ENCODE data around the gene RASSF8. TPM values are rescaled to one million over a fixed set of nuclear protein-coding genes. Genes with fewer than 3 reads are reported as not detected.

The RASSF8 gene
- total and polyA plus RNA-seq, 8 donors = 3.7 to 66.8 (median 10.5) TPM

DNA sequence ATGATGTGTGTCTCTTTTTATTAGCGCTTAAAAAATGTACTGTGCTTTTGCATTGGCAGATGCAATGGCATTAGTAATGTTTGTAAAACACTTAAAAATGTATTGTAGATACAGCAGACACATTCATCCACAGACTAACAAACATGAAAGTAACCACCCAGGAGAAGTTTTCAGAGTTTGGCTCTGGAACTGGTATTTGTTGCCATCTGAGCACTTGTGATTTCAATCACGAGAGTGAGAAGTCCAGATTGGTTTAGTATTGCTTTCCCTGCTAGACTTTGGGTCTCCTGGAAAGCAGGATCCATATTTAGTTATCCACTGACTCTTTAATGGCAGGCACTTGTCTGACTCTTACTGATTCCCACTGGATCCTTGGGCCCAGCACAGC lies 13.2 kb downstream of the RASSF8 start:
- Histone ChIP-seq H3K27ac (peak overlapping the region in 2 of 5 donors; percentile 16 to 49), H3K27me3 (no peaks in the 10 kb centered on the region), H3K4me3 (no peak overlapping the region), H3K36me3 (no peaks in the 10 kb centered on the region), H3K9me3 (no peaks in the 10 kb centered on the region), H3K4me1 (peaks cover 0 to 62% (median 35%) of the 10 kb centered on the region in 4 donors)
- intact Hi-C loops (cut with DNase I; ENCODE audit: low total_unique reads) = no loop called here
- DNase-seq = no peak
- WGBS, 5 donors = 47 to 82% (median 65%) methylated on average over 2 of the region's 2 CpGs
- TF ChIP-seq, protein P1, sequence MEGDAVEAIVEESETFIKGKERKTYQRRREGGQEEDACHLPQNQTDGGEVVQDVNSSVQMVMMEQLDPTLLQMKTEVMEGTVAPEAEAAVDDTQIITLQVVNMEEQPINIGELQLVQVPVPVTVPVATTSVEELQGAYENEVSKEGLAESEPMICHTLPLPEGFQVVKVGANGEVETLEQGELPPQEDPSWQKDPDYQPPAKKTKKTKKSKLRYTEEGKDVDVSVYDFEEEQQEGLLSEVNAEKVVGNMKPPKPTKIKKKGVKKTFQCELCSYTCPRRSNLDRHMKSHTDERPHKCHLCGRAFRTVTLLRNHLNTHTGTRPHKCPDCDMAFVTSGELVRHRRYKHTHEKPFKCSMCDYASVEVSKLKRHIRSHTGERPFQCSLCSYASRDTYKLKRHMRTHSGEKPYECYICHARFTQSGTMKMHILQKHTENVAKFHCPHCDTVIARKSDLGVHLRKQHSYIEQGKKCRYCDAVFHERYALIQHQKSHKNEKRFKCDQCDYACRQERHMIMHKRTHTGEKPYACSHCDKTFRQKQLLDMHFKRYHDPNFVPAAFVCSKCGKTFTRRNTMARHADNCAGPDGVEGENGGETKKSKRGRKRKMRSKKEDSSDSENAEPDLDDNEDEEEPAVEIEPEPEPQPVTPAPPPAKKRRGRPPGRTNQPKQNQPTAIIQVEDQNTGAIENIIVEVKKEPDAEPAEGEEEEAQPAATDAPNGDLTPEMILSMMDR (IDR thresholded peaks at IDR 0.05) = no peak

DNA sequence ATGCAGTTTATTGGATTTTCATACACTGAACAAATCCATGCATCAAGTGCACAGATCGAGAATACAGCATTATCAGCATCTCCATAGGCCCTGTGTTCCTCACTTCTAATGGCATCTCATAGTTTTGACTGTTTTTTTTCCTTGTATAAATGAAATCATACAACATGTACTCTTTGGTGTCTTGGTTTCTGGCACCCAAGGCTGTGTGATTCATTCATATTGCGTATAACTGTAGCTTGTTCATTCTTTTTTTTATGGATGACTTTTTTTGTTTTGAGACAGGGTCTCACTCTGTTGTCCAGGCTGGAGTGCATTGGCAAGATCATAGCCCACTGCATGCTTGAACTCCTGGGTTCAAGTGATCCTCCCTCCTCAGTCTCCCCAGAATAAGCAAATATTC lies 14.3 kb downstream of the RASSF8 start:
- H3K4me3 ChIP-seq = no peak overlapping the region
- H3K27me3 ChIP-seq = no peaks in the 10 kb centered on the region
- H3K4me1 ChIP-seq = peaks cover 0 to 69% (median 35%) of the 10 kb centered on the region in 4 donors
- DNase-seq = no peak
- H3K27ac ChIP-seq = no peak overlapping the region
- intact Hi-C loops (cut with DNase I; ENCODE audit: low total_unique reads) = no loop called here
- 79 to 94% (median 89%) methylated on average over 2 of the region's 2 CpGs for WGBS, 5 donors
- H3K36me3 ChIP-seq = no peaks in the 10 kb centered on the region
- H3K9me3 ChIP-seq = no peaks in the 10 kb centered on the region
- TF ChIP-seq EP300 (IDR thresholded peaks at IDR 0.05) (no peak), POLR2AphosphoS5 (IDR thresholded peaks at IDR 0.05) (no peak)
- TF ChIP-seq, protein P1 (IDR thresholded peaks at IDR 0.05) = no peak

DNA sequence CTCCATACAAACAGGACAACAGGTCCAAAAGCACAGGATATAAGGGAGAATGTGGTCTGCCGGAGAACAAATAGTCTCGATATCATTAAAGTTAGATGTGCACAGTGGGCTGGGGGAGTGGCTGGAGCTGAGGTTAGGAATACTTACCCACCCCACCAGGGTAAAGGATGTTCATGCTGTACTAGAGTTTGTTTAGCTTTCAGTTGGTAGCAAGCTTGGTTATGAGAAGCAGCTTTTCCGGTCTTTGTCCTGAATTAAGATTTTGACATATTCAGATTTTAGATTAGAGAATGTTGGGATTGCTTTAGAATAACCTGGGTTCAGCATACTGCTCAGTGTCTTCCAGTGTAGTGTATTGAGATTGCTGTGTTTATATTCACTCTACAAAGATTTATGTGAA lies 16.7 kb downstream of the RASSF8 start:
- DNase-seq = no peak
- WGBS, 5 donors = 82 to 97% (median 87%) methylated on average over 3 of the region's 3 CpGs
- Histone ChIP-seq H3K27ac (no peak overlapping the region), H3K9me3 (no peaks in the 10 kb centered on the region), H3K27me3 (no peaks in the 10 kb centered on the region), H3K36me3 (no peaks in the 10 kb centered on the region), H3K4me3 (no peak overlapping the region), H3K4me1 (peaks cover 0 to 67% (median 31%) of the 10 kb centered on the region in 4 donors)
- intact Hi-C loops (cut with DNase I; ENCODE audit: low total_unique reads) = no loop called here
- TF ChIP-seq, protein P1 (IDR thresholded peaks at IDR 0.05) = no peak
- TF ChIP-seq POLR2A (IDR thresholded peaks at IDR 0.05) = no peak
- no peak for TF ChIP-seq POLR2AphosphoS5 (IDR thresholded peaks at IDR 0.05)
- no peak for TF ChIP-seq EP300 (IDR thresholded peaks at IDR 0.05)

DNA sequence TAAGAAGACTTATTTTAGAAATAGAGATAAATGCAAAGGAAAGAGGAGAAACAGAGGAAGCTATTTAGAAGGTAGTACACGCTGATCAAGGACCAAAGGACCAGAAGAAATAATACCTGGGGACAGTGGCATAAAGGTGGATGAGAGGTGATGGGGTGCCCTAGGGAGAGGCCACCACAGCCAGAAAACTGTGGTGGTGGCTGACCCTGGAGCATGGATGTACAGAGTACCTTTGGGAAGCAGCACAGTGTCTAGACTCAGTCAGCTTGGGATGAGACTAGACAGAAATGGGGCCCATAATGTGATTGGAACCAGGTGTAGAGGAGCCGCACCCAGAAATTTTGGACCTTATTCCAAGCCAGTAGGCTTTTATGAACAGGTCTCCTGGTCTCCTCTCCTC lies 17.2 kb downstream of the RASSF8 start:
- Histone ChIP-seq H3K4me3 (no peak overlapping the region), H3K4me1 (peaks cover 0 to 65% (median 30%) of the 10 kb centered on the region in 4 donors), H3K27ac (peak overlapping the region in 2 of 5 donors; percentile 11 to 47), H3K27me3 (no peaks in the 10 kb centered on the region), H3K9me3 (no peaks in the 10 kb centered on the region), H3K36me3 (no peaks in the 10 kb centered on the region)
- no peak for DNase-seq
- whole genome bisulfite sequencing, 5 donors = 78 to 96% (median 92%) methylated on average over 2 of the region's 2 CpGs
- intact Hi-C loops (cut with DNase I; ENCODE audit: low total_unique reads) = no loop called here
- TF ChIP-seq EP300 (IDR thresholded peaks at IDR 0.05) (no peak), POLR2AphosphoS5 (IDR thresholded peaks at IDR 0.05) (no peak)
- TF ChIP-seq, protein P1 (IDR thresholded peaks at IDR 0.05) = no peak
